ENCODE results near the gene CDKAL1.

DNA sequence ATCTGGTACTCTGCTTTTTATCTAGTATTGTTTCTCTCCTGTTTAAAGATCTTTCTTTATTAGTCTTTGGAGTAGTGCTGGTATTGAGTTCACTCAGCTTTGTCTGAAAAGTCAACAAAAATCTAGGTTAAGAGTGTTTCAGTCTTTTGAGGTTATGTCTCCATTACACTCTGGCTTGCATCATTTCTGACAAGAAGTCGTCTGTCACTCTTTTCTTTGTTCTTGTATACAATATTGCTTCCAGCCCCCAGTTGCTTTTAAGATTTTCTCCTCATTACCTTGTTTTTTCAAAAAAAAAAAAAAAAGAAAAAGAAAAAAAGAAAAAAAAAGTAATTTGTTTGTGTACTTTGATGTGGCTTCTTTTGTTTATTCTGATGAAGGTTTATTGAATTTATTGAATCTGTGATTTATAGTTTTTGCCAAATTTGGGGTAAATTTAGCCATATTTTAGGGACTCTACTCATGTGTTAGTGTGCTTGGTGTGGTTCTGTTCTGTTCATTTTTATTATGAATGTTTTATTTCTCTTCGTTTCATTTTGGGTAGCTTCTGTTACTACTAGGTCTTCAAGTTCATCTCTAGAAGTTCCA is 408.9 kb downstream of the CDKAL1 start:
- TF ChIP-seq, protein P1, sequence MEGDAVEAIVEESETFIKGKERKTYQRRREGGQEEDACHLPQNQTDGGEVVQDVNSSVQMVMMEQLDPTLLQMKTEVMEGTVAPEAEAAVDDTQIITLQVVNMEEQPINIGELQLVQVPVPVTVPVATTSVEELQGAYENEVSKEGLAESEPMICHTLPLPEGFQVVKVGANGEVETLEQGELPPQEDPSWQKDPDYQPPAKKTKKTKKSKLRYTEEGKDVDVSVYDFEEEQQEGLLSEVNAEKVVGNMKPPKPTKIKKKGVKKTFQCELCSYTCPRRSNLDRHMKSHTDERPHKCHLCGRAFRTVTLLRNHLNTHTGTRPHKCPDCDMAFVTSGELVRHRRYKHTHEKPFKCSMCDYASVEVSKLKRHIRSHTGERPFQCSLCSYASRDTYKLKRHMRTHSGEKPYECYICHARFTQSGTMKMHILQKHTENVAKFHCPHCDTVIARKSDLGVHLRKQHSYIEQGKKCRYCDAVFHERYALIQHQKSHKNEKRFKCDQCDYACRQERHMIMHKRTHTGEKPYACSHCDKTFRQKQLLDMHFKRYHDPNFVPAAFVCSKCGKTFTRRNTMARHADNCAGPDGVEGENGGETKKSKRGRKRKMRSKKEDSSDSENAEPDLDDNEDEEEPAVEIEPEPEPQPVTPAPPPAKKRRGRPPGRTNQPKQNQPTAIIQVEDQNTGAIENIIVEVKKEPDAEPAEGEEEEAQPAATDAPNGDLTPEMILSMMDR (IDR thresholded peaks at IDR 0.05) = no peak
- no peak for TF ChIP-seq POLR2A (IDR thresholded peaks at IDR 0.05)
